GM12878 (cell line): Measurements from ENCODE around the gene WDR74. TPM values are rescaled to one million over a fixed set of nuclear protein-coding genes. Genes with fewer than 3 reads are reported as not detected.

Source experiments
- MYC ChIP-seq: IDR thresholded peaks from 2 replicates; pipeline ENCODE4 v1.6.1; 2011; ENCODE audit warnings: mild to moderate bottlenecking, low read length, moderate library complexity, inconsistent platforms; ENCODE audit not compliant: insufficient read depth, insufficient replicate concordance, insufficient read length, severe bottlenecking
- NR2F1 ChIP-seq: fragments of 450-650 bp; conservative IDR thresholded peaks from 2 replicates; pipeline ENCODE4 v1.6.1; 2017; ENCODE audit warnings: mild to moderate bottlenecking
- RELA ChIP-seq: fragments of 450-650 bp; IDR thresholded peaks from 2 replicates; pipeline ENCODE4 v1.8.0; 2014; ENCODE audit warnings: borderline replicate concordance; ENCODE audit not compliant: partially characterized antibody
- polyA plus RNA-seq, 11 experiments: library from polyadenylated mRNA; depleted of rRNA in 4 of 11; unstranded in 6 of 11; stranded (reverse) in 5 of 11; fragments of >200 nt; fragmentation: Nextera tagmentation in 4 of 11; fragmentation: Illumina TruSeq in 1 of 11; extraction: Ambion mirVana in 4 of 11; extraction: Trizol in 1 of 11; gene quantifications; 1 replicate in 1 of 11; 2 replicates in 10 of 11; pipeline versions ENCODE4 v1.2.1 to v1.2.3, GENCODE V29; 2011 to 2016; ENCODE audit warnings: inconsistent platforms in 2 of 11, missing spikeins in 2 of 11, low read depth in 1 of 11
- total RNA-seq, 4 experiments: library from RNA; depleted of rRNA in 3 of 4; stranded (reverse); fragments of >200 nt in 3 of 4; fragmentation: Illumina TruSeq in 1 of 4; extraction: Trizol in 1 of 4; gene quantifications; 2 replicates each; pipeline versions ENCODE4 v1.2.1 to v1.2.3, GENCODE V29; 2013 to 2021
- TF ChIP-seq, protein P1 (sequence below): fragments of 450-650 bp; IDR thresholded peaks from 2 replicates; pipeline ENCODE4 v1.6.1; 2017; ENCODE audit warnings: antibody characterized with exemption, mild to moderate bottlenecking, moderate library complexity
- TF ChIP-seq, protein P2 (sequence below): fragments of 450-650 bp; IDR thresholded peaks from 2 replicates; pipeline ENCODE4 v1.6.1; 2017; ENCODE audit warnings: mild to moderate bottlenecking, moderate library complexity
- TF ChIP-seq, protein P3 (sequence below): IDR thresholded peaks from 2 replicates; pipeline ENCODE4 v1.6.1; 2012; ENCODE audit warnings: low read depth, low read length, improper control_type of control experiment
- TF ChIP-seq, protein P4 (sequence below): fragments of 450-650 bp; IDR thresholded peaks from 2 replicates; pipeline ENCODE4 v1.6.1; 2016; ENCODE audit warnings: mild to moderate bottlenecking

Gene WDR74
- total and polyA plus RNA-seq, 10 of the 15 experiments (the other 5 are each of a cell fraction or from before 2014, with no cell fraction given) = 18.2 to 103 (median 60.7) TPM

DNA sequence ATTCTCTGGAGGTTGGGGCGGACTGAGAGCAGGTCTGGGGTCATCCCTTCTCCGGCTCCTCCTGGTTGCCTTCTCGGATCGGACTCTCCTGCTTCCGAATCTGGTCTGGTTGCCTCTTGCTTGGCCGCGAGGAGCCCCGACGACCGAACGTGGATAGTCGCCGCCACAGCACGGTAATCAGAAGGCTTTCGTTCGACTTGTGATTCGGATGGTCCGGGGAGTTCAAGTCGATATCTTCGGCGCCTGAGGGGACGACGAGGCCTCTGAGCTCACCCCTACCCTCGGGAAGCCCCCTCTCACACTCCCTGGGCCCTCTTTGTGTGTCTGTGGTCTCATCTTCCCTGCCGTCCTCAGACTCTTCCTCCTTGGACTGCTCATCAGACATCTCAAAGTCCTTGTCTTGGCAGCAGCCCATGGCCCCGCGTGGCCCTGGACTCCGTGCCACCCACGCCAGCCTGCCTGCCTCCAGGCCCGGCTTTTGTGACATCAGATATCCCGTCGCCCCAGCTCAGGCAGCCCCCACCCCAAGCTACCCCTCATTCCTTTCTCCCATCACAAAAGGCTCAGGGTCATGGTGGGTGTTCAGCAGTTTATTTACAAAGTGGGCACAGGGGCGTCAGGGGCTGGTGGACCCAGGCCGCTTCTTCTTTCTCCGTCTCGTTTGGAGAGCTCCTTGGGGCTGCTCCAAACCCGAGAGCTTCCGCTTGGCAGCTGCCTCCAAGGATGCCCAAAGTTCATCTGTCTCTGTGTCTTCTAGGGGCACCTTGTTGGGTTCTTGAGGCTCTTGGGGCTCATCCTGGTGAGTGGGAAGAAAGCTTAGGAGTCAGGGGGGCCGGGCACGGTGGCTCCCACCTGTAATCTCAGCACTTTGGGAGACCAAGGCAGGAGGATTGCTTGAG is 6.8 kb downstream of the WDR74 start, which contains the start of gene TEX54 (continued):
- TF ChIP-seq, protein P1, sequence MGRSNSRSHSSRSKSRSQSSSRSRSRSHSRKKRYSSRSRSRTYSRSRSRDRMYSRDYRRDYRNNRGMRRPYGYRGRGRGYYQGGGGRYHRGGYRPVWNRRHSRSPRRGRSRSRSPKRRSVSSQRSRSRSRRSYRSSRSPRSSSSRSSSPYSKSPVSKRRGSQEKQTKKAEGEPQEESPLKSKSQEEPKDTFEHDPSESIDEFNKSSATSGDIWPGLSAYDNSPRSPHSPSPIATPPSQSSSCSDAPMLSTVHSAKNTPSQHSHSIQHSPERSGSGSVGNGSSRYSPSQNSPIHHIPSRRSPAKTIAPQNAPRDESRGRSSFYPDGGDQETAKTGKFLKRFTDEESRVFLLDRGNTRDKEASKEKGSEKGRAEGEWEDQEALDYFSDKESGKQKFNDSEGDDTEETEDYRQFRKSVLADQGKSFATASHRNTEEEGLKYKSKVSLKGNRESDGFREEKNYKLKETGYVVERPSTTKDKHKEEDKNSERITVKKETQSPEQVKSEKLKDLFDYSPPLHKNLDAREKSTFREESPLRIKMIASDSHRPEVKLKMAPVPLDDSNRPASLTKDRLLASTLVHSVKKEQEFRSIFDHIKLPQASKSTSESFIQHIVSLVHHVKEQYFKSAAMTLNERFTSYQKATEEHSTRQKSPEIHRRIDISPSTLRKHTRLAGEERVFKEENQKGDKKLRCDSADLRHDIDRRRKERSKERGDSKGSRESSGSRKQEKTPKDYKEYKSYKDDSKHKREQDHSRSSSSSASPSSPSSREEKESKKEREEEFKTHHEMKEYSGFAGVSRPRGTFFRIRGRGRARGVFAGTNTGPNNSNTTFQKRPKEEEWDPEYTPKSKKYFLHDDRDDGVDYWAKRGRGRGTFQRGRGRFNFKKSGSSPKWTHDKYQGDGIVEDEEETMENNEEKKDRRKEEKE = no peak
- TF ChIP-seq, protein P2, sequence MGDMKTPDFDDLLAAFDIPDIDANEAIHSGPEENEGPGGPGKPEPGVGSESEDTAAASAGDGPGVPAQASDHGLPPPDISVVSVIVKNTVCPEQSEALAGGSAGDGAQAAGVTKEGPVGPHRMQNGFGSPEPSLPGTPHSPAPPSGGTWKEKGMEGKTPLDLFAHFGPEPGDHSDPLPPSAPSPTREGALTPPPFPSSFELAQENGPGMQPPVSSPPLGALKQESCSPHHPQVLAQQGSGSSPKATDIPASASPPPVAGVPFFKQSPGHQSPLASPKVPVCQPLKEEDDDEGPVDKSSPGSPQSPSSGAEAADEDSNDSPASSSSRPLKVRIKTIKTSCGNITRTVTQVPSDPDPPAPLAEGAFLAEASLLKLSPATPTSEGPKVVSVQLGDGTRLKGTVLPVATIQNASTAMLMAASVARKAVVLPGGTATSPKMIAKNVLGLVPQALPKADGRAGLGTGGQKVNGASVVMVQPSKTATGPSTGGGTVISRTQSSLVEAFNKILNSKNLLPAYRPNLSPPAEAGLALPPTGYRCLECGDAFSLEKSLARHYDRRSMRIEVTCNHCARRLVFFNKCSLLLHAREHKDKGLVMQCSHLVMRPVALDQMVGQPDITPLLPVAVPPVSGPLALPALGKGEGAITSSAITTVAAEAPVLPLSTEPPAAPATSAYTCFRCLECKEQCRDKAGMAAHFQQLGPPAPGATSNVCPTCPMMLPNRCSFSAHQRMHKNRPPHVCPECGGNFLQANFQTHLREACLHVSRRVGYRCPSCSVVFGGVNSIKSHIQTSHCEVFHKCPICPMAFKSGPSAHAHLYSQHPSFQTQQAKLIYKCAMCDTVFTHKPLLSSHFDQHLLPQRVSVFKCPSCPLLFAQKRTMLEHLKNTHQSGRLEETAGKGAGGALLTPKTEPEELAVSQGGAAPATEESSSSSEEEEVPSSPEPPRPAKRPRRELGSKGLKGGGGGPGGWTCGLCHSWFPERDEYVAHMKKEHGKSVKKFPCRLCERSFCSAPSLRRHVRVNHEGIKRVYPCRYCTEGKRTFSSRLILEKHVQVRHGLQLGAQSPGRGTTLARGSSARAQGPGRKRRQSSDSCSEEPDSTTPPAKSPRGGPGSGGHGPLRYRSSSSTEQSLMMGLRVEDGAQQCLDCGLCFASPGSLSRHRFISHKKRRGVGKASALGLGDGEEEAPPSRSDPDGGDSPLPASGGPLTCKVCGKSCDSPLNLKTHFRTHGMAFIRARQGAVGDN = 0 out of 2 replicates have a peak, but pooled peaks have one; percentile 22
- TF ChIP-seq RELA (no peak), NR2F1 (no peak), MYC (peak; percentile 1)
- TF ChIP-seq, protein P3, sequence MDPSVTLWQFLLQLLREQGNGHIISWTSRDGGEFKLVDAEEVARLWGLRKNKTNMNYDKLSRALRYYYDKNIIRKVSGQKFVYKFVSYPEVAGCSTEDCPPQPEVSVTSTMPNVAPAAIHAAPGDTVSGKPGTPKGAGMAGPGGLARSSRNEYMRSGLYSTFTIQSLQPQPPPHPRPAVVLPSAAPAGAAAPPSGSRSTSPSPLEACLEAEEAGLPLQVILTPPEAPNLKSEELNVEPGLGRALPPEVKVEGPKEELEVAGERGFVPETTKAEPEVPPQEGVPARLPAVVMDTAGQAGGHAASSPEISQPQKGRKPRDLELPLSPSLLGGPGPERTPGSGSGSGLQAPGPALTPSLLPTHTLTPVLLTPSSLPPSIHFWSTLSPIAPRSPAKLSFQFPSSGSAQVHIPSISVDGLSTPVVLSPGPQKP = no peak
- TF ChIP-seq, protein P4, sequence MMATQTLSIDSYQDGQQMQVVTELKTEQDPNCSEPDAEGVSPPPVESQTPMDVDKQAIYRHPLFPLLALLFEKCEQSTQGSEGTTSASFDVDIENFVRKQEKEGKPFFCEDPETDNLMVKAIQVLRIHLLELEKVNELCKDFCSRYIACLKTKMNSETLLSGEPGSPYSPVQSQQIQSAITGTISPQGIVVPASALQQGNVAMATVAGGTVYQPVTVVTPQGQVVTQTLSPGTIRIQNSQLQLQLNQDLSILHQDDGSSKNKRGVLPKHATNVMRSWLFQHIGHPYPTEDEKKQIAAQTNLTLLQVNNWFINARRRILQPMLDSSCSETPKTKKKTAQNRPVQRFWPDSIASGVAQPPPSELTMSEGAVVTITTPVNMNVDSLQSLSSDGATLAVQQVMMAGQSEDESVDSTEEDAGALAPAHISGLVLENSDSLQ = no peak
